Sigmoid colon (tissue), 3 donors: Measurements from ENCODE around the gene SLC44A1.

Experiments
- CTCF ChIP-seq, 4 experiments: fragments of 450-650 bp in 3 of 4; fragments of 200-600 bp in 1 of 4; IDR thresholded peaks; one replicate each; pipeline ENCODE4 v1.5.1; 2016 to 2019; ENCODE audit warnings: antibody characterized with exemption in 4 of 4, mild to moderate bottlenecking in 3 of 4, moderate library complexity in 2 of 4
- POLR2A ChIP-seq, 2 donors: fragments of 450-650 bp; IDR thresholded peaks; one replicate each; pipeline ENCODE4 v1.6.1; 2016; ENCODE audit warnings: antibody characterized with exemption in 2 of 2, mild to moderate bottlenecking in 2 of 2, moderate library complexity in 2 of 2

DNA sequence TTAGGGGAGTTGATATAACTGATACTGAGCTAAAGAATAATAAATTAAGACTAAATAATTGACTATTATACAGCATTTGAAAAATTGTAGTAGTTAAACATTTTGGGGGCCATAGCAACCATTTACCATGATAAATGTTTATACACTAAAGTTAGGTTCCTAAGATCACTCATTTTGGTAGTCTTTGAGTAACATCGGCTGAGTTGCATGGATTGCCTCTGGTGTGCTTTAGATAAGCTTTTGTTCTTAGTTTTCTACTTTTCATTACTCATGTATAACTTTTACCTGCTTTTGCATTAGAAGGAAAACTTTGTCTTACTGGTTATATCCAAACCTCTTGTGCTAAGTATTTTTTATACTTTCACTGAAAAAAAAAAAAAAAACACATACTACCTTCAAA is 101.2 kb downstream of the SLC44A1 start:
- no peak for TF ChIP-seq CTCF (IDR thresholded peaks at IDR 0.05)
- no peak for TF ChIP-seq POLR2A (IDR thresholded peaks at IDR 0.05)
